Naive thymus-derived CD4-positive, alpha-beta T cell (primary cell): ENCODE measurements around the gene CLEC3B. TPM values are rescaled to one million over a fixed set of nuclear protein-coding genes. Genes with fewer than 3 reads are reported as not detected.

Experiments
- ATAC-seq: fragments of 150-1000 bp; cut with Tn5 transposase; 2 replicates; pipeline ENCODE4 v1.10.0; 2021; ENCODE audit warnings: mild to moderate bottlenecking, moderate library complexity
- CTCF ChIA-PET: fragments of 350-600 bp; sonication (Branson Sonifier 250); formaldehyde crosslinking; loops from one replicate; lab custom pipeline; 2021; ENCODE audit warnings: antibody characterized with exemption; lab: Charles Lee
- POLR2A ChIA-PET: fragments of 350-600 bp; sonication (Branson Sonifier 250); formaldehyde crosslinking; loops from one replicate; lab custom pipeline; 2021; ENCODE audit warnings: antibody characterized with exemption, inconsistent platforms; lab: Charles Lee
- DNase-seq, 9 donors: peaks; one replicate each; pipeline versions ENCODE4 v3.0.0 to v3.0.0-alpha.2; 2020 to 2022; ENCODE audit warnings: mixed read lengths in 1 of 9
- H3K27ac ChIP-seq: one replicate; pipeline ENCODE4 v1.7.0; 2013; ENCODE audit warnings: mild to moderate bottlenecking, low read depth, low read length, moderate library complexity
- H3K27me3 ChIP-seq, 2 donors: one replicate each; pipeline ENCODE4 v1.7.0; 2013; ENCODE audit warnings: low read length in 2 of 2, mild to moderate bottlenecking in 2 of 2, moderate library complexity in 2 of 2; ENCODE audit not compliant: control insufficient read depth in 2 of 2, insufficient read depth in 2 of 2
- H3K36me3 ChIP-seq, 3 experiments: 1 replicate in 2 of 3; 2 replicates in 1 of 3; pipeline ENCODE4 v1.7.0; 2013; ENCODE audit warnings: low read length in 3 of 3, mild to moderate bottlenecking in 3 of 3, moderate library complexity in 1 of 3; ENCODE audit not compliant: insufficient read depth in 3 of 3, control insufficient read depth in 2 of 3
- H3K4me1 ChIP-seq, 2 donors: one replicate each; pipeline ENCODE4 v1.7.0; 2013; ENCODE audit warnings: low read length in 2 of 2, mild to moderate bottlenecking in 2 of 2, moderate library complexity in 1 of 2; ENCODE audit not compliant: control insufficient read depth in 2 of 2, insufficient read depth in 2 of 2
- H3K4me3 ChIP-seq: 2 replicates; pipeline ENCODE4 v1.7.0; 2013; ENCODE audit warnings: mild to moderate bottlenecking, low read length
- H3K9me3 ChIP-seq, 3 experiments: 1 replicate in 2 of 3; 2 replicates in 1 of 3; pipeline ENCODE4 v1.7.0; 2013; ENCODE audit warnings: low read length in 3 of 3; ENCODE audit not compliant: control insufficient read depth in 2 of 3
- H3K27ac Mint-ChIP-seq, 9 donors: one replicate each; pipeline ENCODE4 v1.8.0; 2020 to 2022; ENCODE audit warnings: mixed read lengths in 9 of 9, mild to moderate bottlenecking in 8 of 9, moderate library complexity in 5 of 9, inconsistent platforms in 2 of 9
- H3K27me3 Mint-ChIP-seq, 5 donors: one replicate each; pipeline ENCODE4 v1.8.0; 2021 to 2022; ENCODE audit warnings: mixed read lengths in 5 of 5, mild to moderate bottlenecking in 1 of 5
- H3K36me3 Mint-ChIP-seq, 5 donors: one replicate each; pipeline ENCODE4 v1.8.0; 2020 to 2022; ENCODE audit warnings: mixed read lengths in 5 of 5, mild to moderate bottlenecking in 3 of 5, inconsistent platforms in 1 of 5
- H3K4me1 Mint-ChIP-seq, 7 donors: one replicate each; pipeline ENCODE4 v1.8.0; 2020 to 2022; ENCODE audit warnings: mixed read lengths in 7 of 7, mild to moderate bottlenecking in 3 of 7, inconsistent platforms in 1 of 7
- H3K4me3 Mint-ChIP-seq, 10 donors: one replicate each; pipeline ENCODE4 v1.8.0; 2020 to 2022; ENCODE audit warnings: mild to moderate bottlenecking in 10 of 10, mixed read lengths in 10 of 10, moderate library complexity in 6 of 10, inconsistent platforms in 2 of 10
- H3K9me3 Mint-ChIP-seq, 11 donors: one replicate each; pipeline ENCODE4 v1.8.0; 2020 to 2022; ENCODE audit warnings: mixed read lengths in 11 of 11, mild to moderate bottlenecking in 4 of 11, inconsistent platforms in 1 of 11, moderate library complexity in 1 of 11
- intact Hi-C, 2 donors: fragments of 100-400 bp; cut with micrococcal nuclease; formaldehyde crosslinking; loops; one replicate each; pipeline ENCODE4 v1.15.1; 2023
- polyA plus RNA-seq, 2 donors: library from polyadenylated mRNA; unstranded; fragments of 300-500 nt; fragmentation: Illumina TruSeq; gene quantifications; one replicate each; pipeline ENCODE4 v1.2.3, GENCODE V29; 2021
- total RNA-seq, 6 experiments: library from RNA in 5 of 6; stranded (reverse) in 5 of 6; gene quantifications; 1 replicate in 5 of 6; 2 replicates in 1 of 6; pipeline ENCODE4 v1.2.3 and lab custom pipeline; 2021 to 2026

Gene CLEC3B
- total and polyA plus RNA-seq, 7 experiments from 2014 or later, result 0.45 to 1.8 (median 0.75) TPM; not detected in 2

DNA sequence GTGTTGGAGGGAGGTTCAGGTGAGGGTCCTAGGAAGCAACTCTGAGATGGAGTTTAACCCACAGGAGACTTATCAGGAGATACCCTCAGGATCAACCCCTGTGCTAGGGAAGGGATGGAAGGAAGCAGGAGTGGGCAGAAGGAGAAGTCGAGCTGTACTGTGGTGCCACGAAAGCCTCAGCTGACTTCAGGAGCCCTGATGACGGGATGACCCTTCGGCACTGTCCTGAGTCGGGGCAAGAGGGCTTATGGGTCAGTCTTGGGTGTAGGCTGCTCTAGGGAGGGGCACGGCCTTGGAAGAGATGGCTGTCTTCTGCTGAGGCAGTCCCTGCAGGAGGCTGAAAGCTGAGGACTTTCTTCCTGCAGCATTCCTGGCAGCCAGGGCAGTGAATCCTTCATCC, 7.7 kb downstream of the CLEC3B start:
- Mint-ChIP-seq H3K36me3 (peaks cover 0 to 4% (median 0%) of the 10 kb centered on the region in 5 donors), H3K9me3 (peaks cover 0 to 4% (median 0%) of the 10 kb centered on the region in 11 donors), H3K27me3 (peaks cover 4 to 23% (median 8%) of the 10 kb centered on the region in 5 donors), H3K4me1 (peaks cover 23 to 46% (median 36%) of the 10 kb centered on the region in 7 donors), H3K27ac (no peak overlapping the region), H3K4me3 (peak overlapping the region in 4 of 10 donors; percentile 1 to 56 (median 19))
- intact Hi-C loops, result no loop called here
- DNase-seq (no peak), ATAC-seq (no peak)
- Histone ChIP-seq H3K9me3 (no peaks in the 10 kb centered on the region), H3K27me3 (no peaks in the 10 kb centered on the region), H3K4me1 (peaks cover 9 to 14% of the 10 kb centered on the region in 2 donors), H3K36me3 (no peaks in the 10 kb centered on the region), H3K27ac (no peak overlapping the region), H3K4me3 (no peak overlapping the region)
- ChIA-PET CTCF (interaction anchor here (17.3 kb wide), 1 partner anchor 175 kb away, joined by 379 read pairs; no protein-coding TSS in a partner anchor), POLR2A (interaction anchor here (1.5 kb wide), 1 partner anchor 177 kb away, joined by 3 read pairs; no protein-coding TSS in a partner anchor)

DNA sequence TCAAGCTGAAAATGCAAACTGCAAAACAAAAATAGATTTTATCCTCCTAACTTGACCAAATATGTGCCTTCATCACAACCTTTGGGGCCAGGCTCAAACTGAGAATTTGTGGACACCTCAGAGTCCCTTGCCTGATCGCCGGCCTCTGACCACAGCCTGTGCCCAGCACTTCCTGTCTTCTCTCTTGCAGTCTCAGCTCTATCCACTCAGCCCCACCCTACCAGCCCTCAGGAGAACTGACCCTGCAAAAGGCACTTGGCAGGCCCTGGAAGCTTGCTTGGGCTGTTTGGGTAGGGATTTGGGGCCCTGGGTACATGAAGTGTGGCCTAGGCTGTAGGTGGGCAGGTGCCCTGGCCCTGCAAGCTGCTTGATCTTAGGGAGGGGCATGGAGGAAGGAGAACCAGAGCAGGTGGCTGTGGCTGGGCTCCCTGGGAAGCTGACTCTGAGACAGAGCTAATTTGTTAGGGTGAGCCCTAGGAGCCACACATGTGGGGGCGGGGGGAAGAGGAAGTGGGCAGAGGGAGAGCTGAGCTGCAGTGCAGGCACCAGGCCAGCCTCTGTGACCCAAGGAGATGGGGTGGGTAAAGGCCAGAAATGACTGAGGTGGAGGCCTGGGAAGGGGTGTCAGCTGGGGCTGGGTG, 8.6 kb downstream of the CLEC3B start:
- Mint-ChIP-seq H3K27ac (peak overlapping the region in 5 of 9 donors; percentile 18 to 72 (median 43)), H3K4me1 (peaks cover 23 to 46% (median 36%) of the 10 kb centered on the region in 7 donors), H3K27me3 (peaks cover 4 to 25% (median 8%) of the 10 kb centered on the region in 5 donors), H3K4me3 (peak overlapping the region; percentile 48 to 95 (median 82)), H3K9me3 (peaks cover 0 to 4% (median 0%) of the 10 kb centered on the region in 11 donors), H3K36me3 (peaks cover 0 to 4% (median 0%) of the 10 kb centered on the region in 5 donors)
- Histone ChIP-seq H3K9me3 (no peaks in the 10 kb centered on the region), H3K27ac (no peak overlapping the region), H3K36me3 (no peaks in the 10 kb centered on the region), H3K4me1 (peaks cover 9 to 14% of the 10 kb centered on the region in 2 donors), H3K27me3 (no peaks in the 10 kb centered on the region), H3K4me3 (no peak overlapping the region)
- POLR2A ChIA-PET, result no interaction called here
- peak; percentile 32 for ATAC-seq
- DNase-seq, result peak in 2 of 9 donors; percentile 18 to 38
- intact Hi-C loops, result loop anchor here (5.0 kb wide), 3 partner anchors 193 to 893 kb away; partner anchors contain the start of gene TMEM158 (in 1 of the 2)
- CTCF ChIA-PET, result interaction anchor here (1.0 to 17.3 kb wide), 3 partner anchors 92 to 631 kb away, joined by 5 to 379 read pairs (median 6); no protein-coding TSS in a partner anchor

DNA sequence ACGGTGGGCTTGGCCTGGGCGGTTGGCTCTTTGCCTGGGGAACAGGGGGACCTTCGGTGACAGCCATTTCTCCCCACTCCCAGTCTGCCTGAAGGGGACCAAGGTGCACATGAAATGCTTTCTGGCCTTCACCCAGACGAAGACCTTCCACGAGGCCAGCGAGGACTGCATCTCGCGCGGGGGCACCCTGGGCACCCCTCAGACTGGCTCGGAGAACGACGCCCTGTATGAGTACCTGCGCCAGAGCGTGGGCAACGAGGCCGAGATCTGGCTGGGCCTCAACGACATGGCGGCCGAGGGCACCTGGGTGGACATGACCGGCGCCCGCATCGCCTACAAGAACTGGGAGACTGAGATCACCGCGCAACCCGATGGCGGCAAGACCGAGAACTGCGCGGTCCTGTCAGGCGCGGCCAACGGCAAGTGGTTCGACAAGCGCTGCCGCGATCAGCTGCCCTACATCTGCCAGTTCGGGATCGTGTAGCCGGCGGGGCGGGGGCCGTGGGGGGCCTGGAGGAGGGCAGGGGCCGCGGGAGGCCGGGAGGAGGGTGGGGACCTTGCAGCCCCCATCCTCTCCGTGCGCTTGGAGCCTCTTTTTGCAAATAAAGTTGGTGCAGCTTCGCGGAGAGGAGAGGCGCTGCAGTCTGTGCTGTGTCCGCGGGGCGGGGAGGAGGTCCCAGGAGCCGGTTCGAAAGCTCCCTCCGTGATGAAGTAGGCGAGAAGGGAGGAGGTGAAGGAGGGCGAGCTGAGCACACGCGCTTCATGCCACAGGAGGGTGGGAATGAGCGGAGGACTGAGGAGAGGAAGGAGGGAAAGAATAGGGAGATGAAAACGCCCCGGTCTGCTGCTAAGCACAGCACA, 9.6 kb downstream of the CLEC3B start:
- DNase-seq (peak in 3 of 9 donors; percentile 12 to 24 (median 19)), ATAC-seq (no peak)
- Mint-ChIP-seq H3K4me1 (peaks cover 24 to 50% (median 39%) of the 10 kb centered on the region in 7 donors), H3K4me3 (peak overlapping the region; percentile 79 to 95 (median 85)), H3K27me3 (peaks cover 4 to 30% (median 8%) of the 10 kb centered on the region in 5 donors), H3K36me3 (peaks cover 0 to 4% (median 0%) of the 10 kb centered on the region in 5 donors), H3K9me3 (peaks cover 0 to 4% (median 0%) of the 10 kb centered on the region in 11 donors), H3K27ac (peak overlapping the region in 6 of 9 donors; percentile 13 to 93 (median 52))
- H3K27ac ChIP-seq, result no peak overlapping the region
- intact Hi-C loops, result loop anchor here (2.0 to 5.0 kb wide), 7 partner anchors 192 to 1043 kb away; partner anchors contain the start of gene TMEM158 (in 1 of the 2)
- ChIA-PET CTCF (interaction anchor here (1.0 to 17.3 kb wide), 8 partner anchors 28 to 630 kb away, joined by 3 to 379 read pairs (median 5); no protein-coding TSS in a partner anchor), POLR2A (interaction anchor here (0.7 to 1.7 kb wide), 3 partner anchors 13 to 555 kb away, joined by 3 read pairs; no protein-coding TSS in a partner anchor)
- no peaks in the 10 kb centered on the region for H3K9me3 ChIP-seq
- H3K4me3 ChIP-seq, result no peak overlapping the region
- H3K4me1 ChIP-seq, result peaks cover 9 to 14% of the 10 kb centered on the region in 2 donors
- H3K36me3 ChIP-seq, result no peaks in the 10 kb centered on the region
- H3K27me3 ChIP-seq, result no peaks in the 10 kb centered on the region

DNA sequence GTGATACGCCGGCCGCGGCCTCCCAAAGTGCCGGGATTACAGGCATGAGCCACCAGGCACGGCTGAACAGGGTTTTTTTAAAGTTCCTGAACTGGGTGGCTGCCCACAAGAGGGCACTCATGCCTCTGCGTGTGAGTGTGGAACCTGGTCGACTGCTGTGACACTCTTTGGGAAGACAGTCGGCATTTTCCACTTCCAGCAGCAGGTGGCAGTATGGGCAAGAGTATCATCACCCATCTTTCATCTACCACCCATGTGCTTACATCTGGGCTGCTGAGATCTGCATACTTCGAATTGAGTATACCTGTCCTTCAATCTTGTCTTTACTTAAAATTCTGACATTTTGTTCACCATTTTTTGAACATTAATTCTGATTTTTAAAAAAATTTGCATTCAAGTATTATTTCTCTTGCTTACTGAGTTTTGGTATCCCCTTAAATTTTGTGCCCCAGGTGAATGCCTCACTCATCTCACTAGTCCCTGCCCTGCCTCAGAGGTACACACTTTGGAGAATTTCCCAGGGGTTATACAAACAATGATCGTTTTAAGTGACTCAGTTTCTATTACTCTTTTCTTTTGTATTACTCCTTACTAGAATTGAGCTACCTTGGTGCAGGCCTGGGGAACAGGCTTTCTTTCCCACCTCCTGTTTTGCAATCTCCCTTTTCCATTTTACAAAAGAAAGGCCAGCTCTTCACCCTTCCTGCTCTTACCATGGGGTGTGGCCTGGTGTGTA, 11.8 kb downstream of the CLEC3B start:
- DNase-seq, result peak; percentile 71 to 94 (median 92)
- Histone ChIP-seq H3K27ac (no peak overlapping the region), H3K4me3 (no peak overlapping the region), H3K4me1 (peaks cover 9 to 29% of the 10 kb centered on the region in 2 donors), H3K9me3 (no peaks in the 10 kb centered on the region), H3K36me3 (no peaks in the 10 kb centered on the region), H3K27me3 (no peaks in the 10 kb centered on the region)
- Mint-ChIP-seq H3K36me3 (no peaks in the 10 kb centered on the region), H3K27ac (no peak overlapping the region), H3K27me3 (peaks cover 0 to 32% (median 8%) of the 10 kb centered on the region in 5 donors), H3K4me1 (peaks cover 25 to 70% (median 58%) of the 10 kb centered on the region in 7 donors), H3K9me3 (peaks cover 0 to 1% (median 0%) of the 10 kb centered on the region in 11 donors), H3K4me3 (peak overlapping the region in 8 of 10 donors; percentile 33 to 84 (median 74))
- ATAC-seq, result peak; percentile 98
- ChIA-PET CTCF (interaction anchor here (0.5 to 17.3 kb wide), 20 partner anchors 32 to 628 kb away, joined by 3 to 379 read pairs (median 4); no protein-coding TSS in a partner anchor), POLR2A (interaction anchor here (0.6 to 0.9 kb wide), 4 partner anchors 16 to 173 kb away, joined by 3 to 4 read pairs (median 4); no protein-coding TSS in a partner anchor)
- intact Hi-C loops, result loop anchor here (1.0 to 5.0 kb wide), 17 partner anchors 18 to 1041 kb away; partner anchors contain the start of genes LARS2 (in 1 of the 2) and TMEM158 (in 1 of the 2)

DNA sequence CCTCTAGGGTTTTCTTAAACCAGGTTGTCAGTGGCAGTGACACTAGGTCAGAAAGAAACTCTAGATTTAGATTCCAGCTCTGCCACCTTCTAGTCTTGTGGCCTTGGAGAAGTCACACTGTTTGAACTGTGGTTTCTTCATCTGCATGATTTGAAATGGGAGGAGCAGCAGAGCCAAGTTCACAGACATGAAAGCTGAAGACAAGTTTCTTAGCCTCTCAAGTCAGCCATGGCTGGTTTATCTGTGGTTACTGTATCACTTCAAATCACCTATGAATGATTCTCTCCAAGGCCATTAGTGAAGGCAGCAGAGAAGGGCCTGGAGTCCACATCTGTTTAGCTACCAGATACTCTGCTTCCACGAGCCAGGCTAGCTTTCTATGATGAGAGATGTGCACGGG, 15.6 kb downstream of the CLEC3B start:
- no peaks in the 10 kb centered on the region for H3K36me3 ChIP-seq
- intact Hi-C loops, result loop anchor here (2.0 to 5.0 kb wide), 5 partner anchors 13 to 301 kb away; no protein-coding TSS in a partner anchor
- ChIA-PET CTCF (interaction anchor here (0.5 to 17.3 kb wide), 15 partner anchors 12 to 624 kb away, joined by 3 to 379 read pairs (median 5); no protein-coding TSS in a partner anchor), POLR2A (interaction anchor here (0.6 to 3.2 kb wide), 4 partner anchors 69 to 221 kb away, joined by 3 to 17 read pairs (median 4); no protein-coding TSS in a partner anchor)
- H3K4me3 ChIP-seq, result no peak overlapping the region
- H3K36me3 Mint-ChIP-seq, result no peaks in the 10 kb centered on the region
- H3K27ac Mint-ChIP-seq, result no peak overlapping the region
- DNase-seq (peak in 2 of 9 donors; percentile 12 to 36), ATAC-seq (no peak)
- H3K27me3 Mint-ChIP-seq, result peaks cover 0 to 30% (median 7%) of the 10 kb centered on the region in 5 donors
- H3K4me3 Mint-ChIP-seq, result peak overlapping the region in 4 of 10 donors; percentile 4 to 35 (median 28)
- peaks cover 0 to 1% (median 0%) of the 10 kb centered on the region in 11 donors for H3K9me3 Mint-ChIP-seq
- no peaks in the 10 kb centered on the region for H3K27me3 ChIP-seq
- peaks cover 5 to 38% (median 31%) of the 10 kb centered on the region in 7 donors for H3K4me1 Mint-ChIP-seq
- H3K4me1 ChIP-seq, result peaks cover 0 to 15% of the 10 kb centered on the region in 2 donors
- H3K9me3 ChIP-seq, result no peaks in the 10 kb centered on the region
- no peak overlapping the region for H3K27ac ChIP-seq
